Nephron (organoid): Measurements from ENCODE around the gene INPP5J.

ENCODE experiments used
- H3K27ac Mint-ChIP-seq, 3 experiments: 2 replicates each; pipeline ENCODE4 v1.8.0; 2020; ENCODE audit warnings: mixed read lengths in 3 of 3, mild to moderate bottlenecking in 2 of 3, moderate library complexity in 1 of 3
- H3K27me3 Mint-ChIP-seq: 2 replicates; pipeline ENCODE4 v1.8.0; 2021; ENCODE audit warnings: low read depth, mild to moderate bottlenecking, moderate library complexity, mixed read lengths
- H3K36me3 Mint-ChIP-seq: 2 replicates; pipeline ENCODE4 v1.8.0; 2020; ENCODE audit warnings: low read depth, mixed read lengths
- H3K4me1 Mint-ChIP-seq: 2 replicates; pipeline ENCODE4 v1.8.0; 2020; ENCODE audit warnings: mixed read lengths
- H3K4me3 Mint-ChIP-seq, 3 experiments: 2 replicates each; pipeline ENCODE4 v1.8.0; 2020; ENCODE audit warnings: mild to moderate bottlenecking in 3 of 3, mixed read lengths in 3 of 3, moderate library complexity in 2 of 3
- H3K9me3 Mint-ChIP-seq: 2 replicates; pipeline ENCODE4 v1.8.0; 2020; ENCODE audit warnings: mixed read lengths
- TF ChIP-seq, protein P1 (sequence below), 3 experiments: fragments of 200-600 bp; sonication (generic); IDR thresholded peaks; one replicate each; pipeline ENCODE4 v1.5.0; 2021; ENCODE audit warnings: antibody characterized with exemption in 3 of 3; ENCODE audit not compliant: unreplicated experiment in 3 of 3

The INPP5J gene

DNA sequence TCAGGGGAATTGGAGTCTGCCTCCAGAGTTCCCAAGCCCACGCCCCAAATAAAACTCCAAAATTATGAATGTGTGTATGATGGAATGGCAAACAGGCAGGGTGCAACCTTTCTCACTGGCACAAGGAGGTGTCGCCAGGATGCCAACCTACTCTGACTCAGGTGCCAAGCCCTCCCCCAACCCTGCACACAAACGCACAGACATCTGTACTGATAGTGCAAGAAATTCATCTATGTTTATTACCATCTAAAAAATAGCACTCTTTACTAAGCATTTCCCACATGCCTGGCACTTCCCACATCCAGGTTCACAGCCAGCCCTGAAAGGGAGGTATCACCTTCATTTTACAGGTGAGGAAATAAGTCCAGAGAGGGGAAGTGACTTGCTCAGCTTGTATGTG is 16.3 kb downstream of the INPP5J start:
- peaks cover 14% of the 10 kb centered on the region for H3K27me3 Mint-ChIP-seq
- H3K4me3 Mint-ChIP-seq = no peak overlapping the region
- TF ChIP-seq, protein P1, sequence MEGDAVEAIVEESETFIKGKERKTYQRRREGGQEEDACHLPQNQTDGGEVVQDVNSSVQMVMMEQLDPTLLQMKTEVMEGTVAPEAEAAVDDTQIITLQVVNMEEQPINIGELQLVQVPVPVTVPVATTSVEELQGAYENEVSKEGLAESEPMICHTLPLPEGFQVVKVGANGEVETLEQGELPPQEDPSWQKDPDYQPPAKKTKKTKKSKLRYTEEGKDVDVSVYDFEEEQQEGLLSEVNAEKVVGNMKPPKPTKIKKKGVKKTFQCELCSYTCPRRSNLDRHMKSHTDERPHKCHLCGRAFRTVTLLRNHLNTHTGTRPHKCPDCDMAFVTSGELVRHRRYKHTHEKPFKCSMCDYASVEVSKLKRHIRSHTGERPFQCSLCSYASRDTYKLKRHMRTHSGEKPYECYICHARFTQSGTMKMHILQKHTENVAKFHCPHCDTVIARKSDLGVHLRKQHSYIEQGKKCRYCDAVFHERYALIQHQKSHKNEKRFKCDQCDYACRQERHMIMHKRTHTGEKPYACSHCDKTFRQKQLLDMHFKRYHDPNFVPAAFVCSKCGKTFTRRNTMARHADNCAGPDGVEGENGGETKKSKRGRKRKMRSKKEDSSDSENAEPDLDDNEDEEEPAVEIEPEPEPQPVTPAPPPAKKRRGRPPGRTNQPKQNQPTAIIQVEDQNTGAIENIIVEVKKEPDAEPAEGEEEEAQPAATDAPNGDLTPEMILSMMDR (IDR thresholded peaks at IDR 0.05; ENCODE audit: unreplicated experiment in 3 of 3) = no peak
- no peaks in the 10 kb centered on the region for H3K36me3 Mint-ChIP-seq
- H3K27ac Mint-ChIP-seq = no peak overlapping the region
- H3K9me3 Mint-ChIP-seq = no peaks in the 10 kb centered on the region
- no peaks in the 10 kb centered on the region for H3K4me1 Mint-ChIP-seq

DNA sequence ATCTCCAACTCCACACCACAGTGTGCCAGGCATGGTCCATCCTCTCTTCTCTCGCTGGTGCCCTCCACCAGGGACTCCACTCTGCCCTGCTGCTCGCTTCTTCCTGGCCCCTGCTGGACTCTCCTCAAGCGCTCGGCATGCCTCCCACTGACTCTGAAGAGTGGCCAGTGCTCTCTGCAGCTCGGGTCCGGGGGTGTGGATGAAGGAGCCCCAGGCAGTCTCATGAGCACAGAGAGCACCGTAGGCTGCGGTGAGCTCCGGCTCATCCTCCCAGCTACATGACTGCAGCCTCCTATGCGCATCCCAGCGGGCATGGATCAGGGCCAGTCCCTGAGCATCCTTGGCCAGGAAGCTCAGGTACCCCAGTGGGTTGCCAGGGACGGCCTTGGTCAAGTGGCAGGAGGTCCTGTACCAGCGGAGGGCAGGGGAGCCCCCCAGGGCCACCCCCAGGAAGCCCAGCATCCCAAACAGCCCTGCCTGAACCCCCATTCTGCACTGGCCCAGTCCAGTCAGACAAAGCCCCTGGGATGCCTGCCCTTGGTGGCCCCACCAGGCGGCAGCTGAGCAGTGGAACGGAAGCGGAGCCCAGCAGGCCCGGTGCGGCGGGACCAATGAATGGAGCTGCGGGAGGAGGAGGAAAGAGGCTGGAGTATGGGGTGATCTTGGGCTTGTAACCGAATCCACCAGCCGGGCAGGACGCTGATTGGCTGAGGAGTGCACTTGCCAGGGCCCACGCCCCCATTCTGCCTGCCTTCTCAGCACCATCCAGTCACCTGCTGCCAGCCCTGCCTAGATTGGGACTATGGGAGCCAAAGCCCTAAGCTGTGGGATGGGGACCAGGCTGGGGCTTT is 17.3 kb downstream of the INPP5J start, which contains the start of gene PLA2G3:
Gene PLA2G3 (minus strand): TSS at position 643 of the 851 bp plus-strand sequence. CDS start 154 bp downstream, at position 489.
- Mint-ChIP-seq H3K4me3 (peak within 1 kb of the TSS in 2 of 3 experiments; percentile 19 to 50), H3K36me3 (no peaks in the 10 kb centered on the region), H3K9me3 (peaks cover 3% of the 10 kb centered on the region), H3K27me3 (peaks cover 14% of the 10 kb centered on the region), H3K4me1 (no peaks in the 10 kb centered on the region), H3K27ac (no peak within 1 kb of the TSS)
- TF ChIP-seq, protein P1 (IDR thresholded peaks at IDR 0.05; ENCODE audit: unreplicated experiment in 3 of 3) = no peak

DNA sequence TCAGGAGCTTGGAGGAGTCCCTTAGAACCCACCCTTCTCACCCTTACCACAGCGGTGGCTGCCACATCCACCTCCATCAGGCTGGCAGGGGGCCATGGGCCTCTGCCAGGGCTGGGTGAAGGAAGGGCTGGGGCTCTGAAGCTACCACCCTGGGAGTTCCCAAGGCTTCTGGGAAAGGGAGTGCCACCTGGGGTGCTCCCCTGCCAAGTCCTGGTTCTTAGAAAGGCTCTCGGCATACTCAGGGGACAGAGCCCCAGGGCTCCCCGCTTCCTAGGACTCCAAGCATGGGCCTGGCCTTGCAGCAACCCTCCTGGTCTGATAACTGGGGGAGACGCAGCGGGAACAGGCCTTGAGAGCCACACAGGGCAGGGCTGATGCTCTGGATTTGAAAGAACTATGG is 18.0 kb downstream of the INPP5J start:
- no peak overlapping the region for H3K27ac Mint-ChIP-seq
- H3K4me3 Mint-ChIP-seq = no peak overlapping the region
- H3K9me3 Mint-ChIP-seq = peaks cover 7% of the 10 kb centered on the region
- TF ChIP-seq, protein P1 (IDR thresholded peaks at IDR 0.05; ENCODE audit: unreplicated experiment in 3 of 3) = no peak
- H3K4me1 Mint-ChIP-seq = no peaks in the 10 kb centered on the region
- H3K36me3 Mint-ChIP-seq = no peaks in the 10 kb centered on the region
- peaks cover 14% of the 10 kb centered on the region for H3K27me3 Mint-ChIP-seq

DNA sequence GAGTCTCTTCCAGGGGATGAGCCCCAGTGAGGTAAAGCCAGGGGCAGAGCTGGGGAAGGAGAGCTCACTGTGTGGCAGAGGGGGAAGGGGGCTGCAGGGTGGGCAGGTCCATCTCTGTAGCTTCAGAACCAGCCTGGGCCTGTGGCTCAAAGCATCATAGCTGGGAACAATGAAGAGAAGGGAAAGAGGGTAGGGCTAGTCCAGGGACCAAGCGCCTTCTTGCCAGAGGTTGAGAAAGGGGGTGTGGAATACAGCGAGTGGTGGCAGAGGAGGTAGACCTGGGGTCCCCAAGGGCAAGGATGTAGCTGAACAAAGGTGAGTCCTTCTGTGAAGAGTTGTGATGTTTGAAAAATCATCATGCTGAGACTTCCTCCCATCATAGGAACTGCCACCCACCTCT is 18.8 kb downstream of the INPP5J start:
- Mint-ChIP-seq H3K4me3 (no peak overlapping the region), H3K27ac (no peak overlapping the region), H3K27me3 (peaks cover 14% of the 10 kb centered on the region), H3K4me1 (no peaks in the 10 kb centered on the region), H3K36me3 (no peaks in the 10 kb centered on the region), H3K9me3 (peaks cover 10% of the 10 kb centered on the region)
- TF ChIP-seq, protein P1 (IDR thresholded peaks at IDR 0.05; ENCODE audit: unreplicated experiment in 3 of 3) = no peak

DNA sequence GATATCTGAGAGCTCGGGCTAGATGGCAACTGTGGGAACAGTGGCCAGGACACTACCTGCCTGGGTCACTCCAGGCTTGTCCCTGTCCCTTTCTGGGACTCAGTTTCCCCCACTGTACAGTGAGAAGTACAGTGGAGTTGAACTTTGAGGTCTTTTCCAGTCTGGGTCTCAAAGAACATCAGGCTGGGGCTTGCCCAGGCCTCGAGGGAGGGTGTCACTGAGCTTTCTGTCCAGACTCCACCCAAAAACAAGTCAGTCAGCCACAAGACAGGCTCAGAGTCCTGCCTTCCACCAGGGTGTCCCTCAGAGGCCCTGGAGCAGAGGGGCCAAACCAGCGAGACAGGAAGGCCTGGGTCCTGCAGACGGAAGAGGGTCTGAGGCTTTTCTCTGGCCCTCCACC is 19.5 kb downstream of the INPP5J start:
- no peaks in the 10 kb centered on the region for H3K36me3 Mint-ChIP-seq
- TF ChIP-seq, protein P1 (IDR thresholded peaks at IDR 0.05; ENCODE audit: unreplicated experiment in 3 of 3) = no peak
- no peaks in the 10 kb centered on the region for H3K4me1 Mint-ChIP-seq
- no peak overlapping the region for H3K4me3 Mint-ChIP-seq
- H3K9me3 Mint-ChIP-seq = peaks cover 14% of the 10 kb centered on the region
- no peak overlapping the region for H3K27ac Mint-ChIP-seq
- peaks cover 14% of the 10 kb centered on the region for H3K27me3 Mint-ChIP-seq

DNA sequence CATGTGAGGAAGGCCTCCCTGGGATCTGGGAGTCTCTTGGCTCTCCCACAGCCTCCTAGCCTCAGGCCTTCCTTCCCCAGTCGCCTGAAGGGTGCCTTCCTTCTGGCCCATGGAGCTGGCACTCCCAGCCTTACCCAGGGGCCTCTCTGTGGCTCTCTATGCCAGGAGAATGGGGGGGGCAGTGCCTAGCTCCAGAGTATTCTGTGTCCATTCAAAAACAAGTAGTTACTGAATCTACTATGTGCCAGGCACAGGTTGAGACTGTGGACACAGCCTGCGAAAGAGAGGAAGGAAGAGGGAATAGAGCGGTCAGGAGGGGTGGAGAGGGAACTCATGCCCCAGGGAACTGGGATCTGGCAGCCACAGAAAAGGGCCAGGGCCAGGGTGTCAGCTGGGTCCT is 20.3 kb downstream of the INPP5J start:
- no peaks in the 10 kb centered on the region for H3K4me1 Mint-ChIP-seq
- no peak overlapping the region for H3K27ac Mint-ChIP-seq
- no peak overlapping the region for H3K4me3 Mint-ChIP-seq
- no peaks in the 10 kb centered on the region for H3K36me3 Mint-ChIP-seq
- peaks cover 14% of the 10 kb centered on the region for H3K27me3 Mint-ChIP-seq
- TF ChIP-seq, protein P1 (IDR thresholded peaks at IDR 0.05; ENCODE audit: unreplicated experiment in 3 of 3) = no peak
- peaks cover 18% of the 10 kb centered on the region for H3K9me3 Mint-ChIP-seq
